Hepatocyte (in vitro differentiated cells): ENCODE measurements around the gene SCML2.
"Not testable (repeated sequence)": the region's sequence is repeated elsewhere in the genome, so short reads cannot be mapped to it uniquely, and the experiment has no call there.

Experiments used
- EZH2 ChIP-seq: fragments of 200-600 bp; sonication (generic); IDR thresholded peaks from 2 replicates; pipeline ENCODE4 v1.6.1; 2016; ENCODE audit warnings: antibody characterized with exemption, mild to moderate bottlenecking, borderline replicate concordance
- EZH2phosphoT487 ChIP-seq: fragments of 200-600 bp; sonication (generic); IDR thresholded peaks from one replicate; pipeline ENCODE4 v1.6.1; 2018; ENCODE audit warnings: antibody characterized with exemption, mild to moderate bottlenecking, low read depth, moderate library complexity; ENCODE audit not compliant: unreplicated experiment, severe bottlenecking
- TF ChIP-seq, protein P1 (sequence below): fragments of 200-600 bp; sonication (generic); IDR thresholded peaks from 2 replicates; pipeline ENCODE4 v1.5.1; 2016; ENCODE audit warnings: antibody characterized with exemption, mild to moderate bottlenecking; ENCODE audit not compliant: poor library complexity

DNA sequence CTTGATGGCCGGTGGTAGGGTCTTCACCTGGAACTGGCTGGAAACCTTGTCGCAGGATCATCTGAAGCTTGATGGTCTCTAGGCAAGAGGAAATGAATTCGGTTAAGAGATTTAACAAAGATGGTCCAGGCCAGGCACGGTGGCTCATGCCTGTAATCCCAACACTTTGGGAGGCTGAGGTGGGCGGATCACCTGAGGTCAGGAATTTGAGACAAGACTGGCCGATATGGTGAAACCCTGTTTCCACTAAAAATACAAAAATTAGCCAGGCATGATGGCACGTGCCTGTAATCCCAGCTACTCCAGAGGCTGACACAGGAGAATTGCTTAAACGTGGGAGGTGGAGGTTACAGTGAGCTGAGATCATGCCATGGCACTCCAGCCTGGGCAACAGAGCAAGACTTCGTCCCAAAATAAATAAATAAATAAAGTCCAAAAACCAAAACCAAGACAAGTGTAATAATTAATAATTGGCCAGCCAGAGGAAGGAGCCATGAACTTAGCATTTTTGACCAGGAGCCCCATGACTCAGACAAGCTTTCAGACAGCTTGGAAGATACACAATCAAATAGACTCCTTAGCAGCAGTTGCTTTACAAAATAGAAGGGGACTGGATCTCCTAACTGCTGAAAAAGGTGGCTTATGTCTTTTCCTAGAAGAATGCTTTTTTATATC is 20.8 kb upstream of the SCML2 start:
- TF ChIP-seq, protein P1, sequence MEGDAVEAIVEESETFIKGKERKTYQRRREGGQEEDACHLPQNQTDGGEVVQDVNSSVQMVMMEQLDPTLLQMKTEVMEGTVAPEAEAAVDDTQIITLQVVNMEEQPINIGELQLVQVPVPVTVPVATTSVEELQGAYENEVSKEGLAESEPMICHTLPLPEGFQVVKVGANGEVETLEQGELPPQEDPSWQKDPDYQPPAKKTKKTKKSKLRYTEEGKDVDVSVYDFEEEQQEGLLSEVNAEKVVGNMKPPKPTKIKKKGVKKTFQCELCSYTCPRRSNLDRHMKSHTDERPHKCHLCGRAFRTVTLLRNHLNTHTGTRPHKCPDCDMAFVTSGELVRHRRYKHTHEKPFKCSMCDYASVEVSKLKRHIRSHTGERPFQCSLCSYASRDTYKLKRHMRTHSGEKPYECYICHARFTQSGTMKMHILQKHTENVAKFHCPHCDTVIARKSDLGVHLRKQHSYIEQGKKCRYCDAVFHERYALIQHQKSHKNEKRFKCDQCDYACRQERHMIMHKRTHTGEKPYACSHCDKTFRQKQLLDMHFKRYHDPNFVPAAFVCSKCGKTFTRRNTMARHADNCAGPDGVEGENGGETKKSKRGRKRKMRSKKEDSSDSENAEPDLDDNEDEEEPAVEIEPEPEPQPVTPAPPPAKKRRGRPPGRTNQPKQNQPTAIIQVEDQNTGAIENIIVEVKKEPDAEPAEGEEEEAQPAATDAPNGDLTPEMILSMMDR = not testable (repeated sequence)
- TF ChIP-seq EZH2, EZH2phosphoT487: not testable (repeated sequence)
